Osteoblast (primary cell): ENCODE results near the gene CNTNAP4. TPM values are rescaled to one million over a fixed set of nuclear protein-coding genes. Genes with fewer than 3 reads are reported as not detected.

ENCODE experiments used
- DNase-seq: peaks from one replicate; pipeline ENCODE4 v3.0.0; 2011; ENCODE audit warnings: low spot score, mixed read lengths; ENCODE audit not compliant: insufficient read length; ENCODE audit errors: missing footprints
- H2AFZ ChIP-seq: 2 replicates; pipeline ENCODE4 v1.6.0; 2011; ENCODE audit warnings: mild to moderate bottlenecking, low read length
- H3K27ac ChIP-seq: 2 replicates; pipeline ENCODE4 v1.5.1; 2011; ENCODE audit warnings: mild to moderate bottlenecking, low read depth, low read length, moderate library complexity
- H3K27me3 ChIP-seq: 2 replicates; pipeline ENCODE4 v1.6.0; 2012; ENCODE audit warnings: mild to moderate bottlenecking, control low read depth, inconsistent platforms, low read length, moderate library complexity; ENCODE audit not compliant: insufficient read depth
- H3K36me3 ChIP-seq: 2 replicates; pipeline ENCODE4 v1.5.1; 2011; ENCODE audit warnings: mild to moderate bottlenecking, low read length, control low read depth, moderate library complexity; ENCODE audit not compliant: insufficient read depth
- H3K4me1 ChIP-seq: 2 replicates; pipeline ENCODE4 v1.5.1; 2011; ENCODE audit warnings: mild to moderate bottlenecking, low read length, control low read depth, moderate library complexity; ENCODE audit not compliant: insufficient read depth
- H3K4me2 ChIP-seq: 2 replicates; pipeline ENCODE4 v1.6.0; 2011; ENCODE audit warnings: mild to moderate bottlenecking, low read length; ENCODE audit not compliant: insufficient read depth
- H3K4me3 ChIP-seq: fragments of 200-600 bp; sonication (generic); 3 replicates; pipeline ENCODE4 v1.5.1; 2012; ENCODE audit warnings: mild to moderate bottlenecking, low read length, inconsistent platforms; ENCODE audit not compliant: insufficient read depth
- H3K79me2 ChIP-seq: 2 replicates; pipeline ENCODE4 v1.6.0; 2012; ENCODE audit warnings: mild to moderate bottlenecking, low read length, control low read depth, inconsistent platforms; ENCODE audit not compliant: insufficient read depth
- H3K9me3 ChIP-seq: 2 replicates; pipeline ENCODE4 v1.5.1; 2011; ENCODE audit warnings: low read depth, low read length, control low read depth
- H4K20me1 ChIP-seq: 2 replicates; pipeline ENCODE4 v1.6.0; 2012; ENCODE audit warnings: mild to moderate bottlenecking, low read length, control low read depth; ENCODE audit not compliant: insufficient read depth
- total RNA-seq: library from RNA; depleted of rRNA; stranded (reverse); fragments of >200 nt; gene quantifications from 2 replicates; pipeline ENCODE4 v1.2.3, GENCODE V29; 2012
- TF ChIP-seq, protein P1 (sequence below): IDR thresholded peaks from 2 replicates; pipeline ENCODE4 v1.5.1; 2011; ENCODE audit warnings: mild to moderate bottlenecking, low read depth, low read length, moderate library complexity; ENCODE audit errors: extremely low read depth

CNTNAP4 gene
- total RNA-seq, 1 donor = under 0.01 TPM

DNA sequence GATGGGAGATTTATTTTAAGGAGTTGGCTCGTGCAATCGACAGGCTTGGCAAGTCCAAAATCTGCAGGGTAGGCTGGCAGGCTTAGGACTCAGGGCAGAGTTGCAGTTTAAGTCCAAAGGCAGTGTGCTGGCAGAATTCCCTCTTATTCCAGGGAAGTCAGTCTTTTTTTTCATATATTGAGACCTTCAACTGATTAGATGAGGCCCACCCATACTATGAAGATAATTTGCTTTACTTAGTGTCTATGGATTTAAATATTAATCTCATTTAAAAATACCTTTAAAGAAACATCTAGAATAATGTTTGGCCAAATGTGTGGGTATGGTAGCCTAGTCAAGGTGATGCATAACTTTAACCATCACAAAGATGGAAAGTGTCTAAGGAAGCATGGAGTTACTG is 99.8 kb downstream of the CNTNAP4 start:
- Histone ChIP-seq H3K27ac (no peak overlapping the region), H3K4me2 (no peak overlapping the region)
- TF ChIP-seq, protein P1, sequence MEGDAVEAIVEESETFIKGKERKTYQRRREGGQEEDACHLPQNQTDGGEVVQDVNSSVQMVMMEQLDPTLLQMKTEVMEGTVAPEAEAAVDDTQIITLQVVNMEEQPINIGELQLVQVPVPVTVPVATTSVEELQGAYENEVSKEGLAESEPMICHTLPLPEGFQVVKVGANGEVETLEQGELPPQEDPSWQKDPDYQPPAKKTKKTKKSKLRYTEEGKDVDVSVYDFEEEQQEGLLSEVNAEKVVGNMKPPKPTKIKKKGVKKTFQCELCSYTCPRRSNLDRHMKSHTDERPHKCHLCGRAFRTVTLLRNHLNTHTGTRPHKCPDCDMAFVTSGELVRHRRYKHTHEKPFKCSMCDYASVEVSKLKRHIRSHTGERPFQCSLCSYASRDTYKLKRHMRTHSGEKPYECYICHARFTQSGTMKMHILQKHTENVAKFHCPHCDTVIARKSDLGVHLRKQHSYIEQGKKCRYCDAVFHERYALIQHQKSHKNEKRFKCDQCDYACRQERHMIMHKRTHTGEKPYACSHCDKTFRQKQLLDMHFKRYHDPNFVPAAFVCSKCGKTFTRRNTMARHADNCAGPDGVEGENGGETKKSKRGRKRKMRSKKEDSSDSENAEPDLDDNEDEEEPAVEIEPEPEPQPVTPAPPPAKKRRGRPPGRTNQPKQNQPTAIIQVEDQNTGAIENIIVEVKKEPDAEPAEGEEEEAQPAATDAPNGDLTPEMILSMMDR = no peak

DNA sequence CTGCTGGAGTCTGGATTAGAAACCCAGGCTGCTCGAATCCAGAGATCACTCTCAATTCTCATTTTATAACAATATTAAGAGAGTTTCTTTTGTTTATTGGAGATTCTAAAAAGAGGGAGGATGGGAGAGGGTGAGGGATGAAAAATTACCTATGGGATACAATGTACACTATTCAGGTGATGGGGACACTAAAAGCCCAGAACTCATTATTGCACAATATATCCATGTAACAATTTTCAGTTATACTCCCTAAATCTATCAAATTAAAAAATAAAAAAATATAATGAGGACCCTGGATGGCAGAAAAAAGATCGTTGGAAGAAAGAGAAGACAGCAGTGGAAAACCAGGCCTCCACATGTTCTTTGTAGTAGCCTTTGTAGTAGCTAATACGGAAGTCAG is 100.8 kb downstream of the CNTNAP4 start:
- H3K4me2 ChIP-seq = no peak overlapping the region
- no peaks in the 10 kb centered on the region for H4K20me1 ChIP-seq
- H3K4me3 ChIP-seq = no peak overlapping the region
- no peaks in the 10 kb centered on the region for H3K4me1 ChIP-seq
- TF ChIP-seq, protein P1 = no peak
- H3K27ac ChIP-seq = no peak overlapping the region
- no peaks in the 10 kb centered on the region for H3K9me3 ChIP-seq
- H2AFZ ChIP-seq = no peak overlapping the region
- no peak for DNase-seq
- H3K79me2 ChIP-seq = no peaks in the 10 kb centered on the region
- H3K27me3 ChIP-seq = no peaks in the 10 kb centered on the region
- H3K36me3 ChIP-seq = no peaks in the 10 kb centered on the region

More for the DNA sequence above, 99.8 kb downstream of the CNTNAP4 start:
- Histone ChIP-seq H3K36me3 (no peaks in the 10 kb centered on the region), H3K79me2 (no peaks in the 10 kb centered on the region), H3K27me3 (no peaks in the 10 kb centered on the region), H3K9me3 (no peaks in the 10 kb centered on the region), H3K4me3 (no peak overlapping the region), H3K4me1 (no peaks in the 10 kb centered on the region), H2AFZ (no peak overlapping the region), H4K20me1 (no peaks in the 10 kb centered on the region)
- no peak for DNase-seq

DNA sequence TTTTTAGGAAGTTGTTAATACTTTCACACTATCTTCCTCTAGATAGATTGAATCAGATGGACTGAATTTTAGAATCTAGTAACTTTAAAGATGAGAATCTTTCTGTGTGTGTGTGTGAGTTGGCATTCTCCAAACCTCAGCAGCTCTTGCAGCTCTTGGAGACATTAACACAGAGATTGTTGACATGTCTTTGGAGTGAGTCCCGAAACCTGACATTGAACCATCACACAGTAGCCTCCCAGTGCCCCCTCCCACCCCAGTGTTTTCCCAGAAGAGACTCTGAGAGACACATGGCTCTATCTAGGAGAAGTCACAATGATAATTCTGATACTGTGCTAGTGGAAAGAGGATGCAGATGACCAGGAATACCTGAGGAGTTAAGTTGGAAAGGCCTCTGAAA is 103.9 kb downstream of the CNTNAP4 start:
- H3K36me3 ChIP-seq = no peaks in the 10 kb centered on the region
- no peak overlapping the region for H3K27ac ChIP-seq
- no peak overlapping the region for H2AFZ ChIP-seq
- H3K4me3 ChIP-seq = no peak overlapping the region
- no peak for DNase-seq
- no peaks in the 10 kb centered on the region for H3K79me2 ChIP-seq
- H3K27me3 ChIP-seq = no peaks in the 10 kb centered on the region
- no peaks in the 10 kb centered on the region for H4K20me1 ChIP-seq
- H3K4me1 ChIP-seq = no peaks in the 10 kb centered on the region
- TF ChIP-seq, protein P1 = no peak
- H3K4me2 ChIP-seq = no peak overlapping the region
- H3K9me3 ChIP-seq = no peaks in the 10 kb centered on the region

DNA sequence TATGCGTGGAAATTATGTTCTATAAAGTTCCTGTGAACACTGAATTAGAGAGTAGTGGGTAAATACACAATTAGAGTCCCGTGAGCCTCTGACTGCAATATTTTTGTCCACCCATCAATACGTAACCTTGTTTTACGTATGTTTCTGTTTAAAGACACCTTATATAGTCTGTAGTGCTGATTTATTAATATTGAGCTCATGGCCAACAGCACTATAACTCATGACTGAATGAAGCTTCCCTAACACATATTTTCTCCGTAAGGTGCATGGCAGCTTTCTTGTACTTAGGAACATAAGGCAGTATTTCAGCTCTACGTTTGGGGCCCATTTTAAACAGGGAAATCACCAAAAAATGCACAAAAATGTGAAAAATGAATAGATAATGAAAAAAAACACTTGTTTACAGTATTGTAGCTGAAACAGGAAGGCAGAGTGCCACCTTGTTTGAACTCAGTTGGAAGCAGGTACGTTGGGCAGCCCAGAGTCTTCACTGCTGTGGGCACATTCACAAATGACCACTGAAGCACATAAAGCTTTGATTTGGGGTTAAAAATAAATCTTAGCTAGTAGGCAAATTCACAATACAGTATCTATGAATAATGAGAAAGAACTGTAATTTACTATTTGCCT is 108.5 kb downstream of the CNTNAP4 start:
- Histone ChIP-seq H3K27me3 (no peaks in the 10 kb centered on the region), H3K36me3 (no peaks in the 10 kb centered on the region), H3K9me3 (no peaks in the 10 kb centered on the region), H4K20me1 (no peaks in the 10 kb centered on the region), H3K4me1 (no peaks in the 10 kb centered on the region), H2AFZ (no peak overlapping the region), H3K27ac (no peak overlapping the region), H3K79me2 (no peaks in the 10 kb centered on the region), H3K4me3 (no peak overlapping the region), H3K4me2 (no peak overlapping the region)
- TF ChIP-seq, protein P1 = no peak
- no peak for DNase-seq
